Measurements from ENCODE around the gene SRPRB.

The SRPRB gene

GRCh38 chr3:133859381-133860234 lies 54.0 kb downstream of the SRPRB start:
- peak in 1 of 10 donors; percentile 18 for DNase-seq
- intact Hi-C loops (cut with DNase I) = no loop called here

DNA sequence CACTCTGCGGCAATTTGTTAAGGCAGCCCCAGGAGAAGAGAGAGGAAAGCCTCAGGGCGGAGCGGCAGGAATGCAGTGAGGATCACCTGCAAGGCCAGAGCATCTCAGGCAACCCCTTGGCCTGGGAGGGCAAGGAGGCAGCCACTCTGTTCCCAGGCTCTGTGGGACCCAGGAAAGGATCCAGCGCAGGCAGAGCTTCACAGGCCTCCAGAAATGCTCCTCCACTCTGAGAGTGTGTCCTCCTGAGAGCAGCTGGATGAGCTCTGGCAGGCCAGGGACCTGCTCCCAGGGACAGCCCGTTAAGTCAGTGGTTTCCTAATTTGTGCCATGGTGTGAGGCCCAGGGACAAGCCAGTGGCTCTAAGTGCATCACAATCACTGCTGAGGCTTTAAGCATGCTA lies 54.9 kb downstream of the SRPRB start:
- DNase-seq = peak in 1 of 10 donors; percentile 49
- intact Hi-C loops (cut with DNase I) = no loop called here

- intact Hi-C loops (cut with DNase I) = no loop called here
- DNase-seq = peak in 1 of 10 donors; percentile 60
These were observed 56.5 kb downstream of the SRPRB start for GRCh38 chr3:133862161-133862560.

DNA sequence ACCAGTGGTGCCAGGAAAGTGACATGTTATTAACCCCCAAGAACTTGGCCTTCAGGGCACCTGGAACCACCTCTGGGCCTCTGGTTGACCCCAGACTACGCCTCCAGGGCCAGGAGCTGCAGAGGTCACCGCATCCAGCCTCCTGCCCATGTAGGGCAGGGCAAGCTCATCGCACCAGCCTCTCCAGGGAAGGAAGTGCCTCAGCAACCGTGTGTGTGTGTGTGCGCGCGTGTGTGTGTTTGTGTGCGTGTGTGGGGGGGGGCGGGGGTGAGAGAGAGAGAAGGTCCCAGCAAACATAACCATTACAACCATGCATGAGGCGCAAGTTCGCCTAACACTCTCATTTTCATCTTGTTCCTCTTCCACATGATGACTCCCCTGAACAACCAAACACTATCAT lies 58.3 kb downstream of the SRPRB start:
- peak in 1 of 10 donors; percentile 57 for DNase-seq
- intact Hi-C loops (cut with DNase I) = no loop called here

- intact Hi-C loops (cut with DNase I) = no loop called here
- DNase-seq = peak in 1 of 10 donors; percentile 53
These were observed 59.0 kb downstream of the SRPRB start for GRCh38 chr3:133864616-133865015.

GRCh38 chr3:133865136-133865855 lies 59.7 kb downstream of the SRPRB start:
- peak in 1 of 10 donors; percentile 25 for DNase-seq
- intact Hi-C loops (cut with DNase I) = no loop called here

DNA sequence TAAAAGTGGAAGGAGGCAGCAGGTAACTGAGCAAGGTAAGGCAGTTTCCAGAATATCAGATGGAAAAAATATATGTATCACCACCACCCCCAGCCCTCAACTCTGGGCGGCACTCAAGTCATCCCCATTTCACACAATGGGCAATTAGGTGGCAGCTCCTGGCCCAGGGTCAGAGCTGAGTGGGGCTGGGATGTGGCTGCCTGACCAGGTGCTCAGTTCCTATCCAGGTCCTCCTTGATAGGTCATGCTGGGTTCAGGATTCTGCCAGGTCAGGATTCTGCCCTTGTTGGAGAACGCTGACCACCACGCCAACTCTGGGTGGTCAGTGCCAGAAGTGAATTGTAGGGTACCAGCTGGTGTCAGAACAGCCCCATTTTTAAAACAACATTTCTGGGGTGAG lies 60.5 kb downstream of the SRPRB start:
- intact Hi-C loops (cut with DNase I) = no loop called here
- DNase-seq = peak in 1 of 10 donors; percentile 41

GRCh38 chr3:133868186-133868585 lies 62.6 kb downstream of the SRPRB start:
- intact Hi-C loops (cut with DNase I) = no loop called here

DNA sequence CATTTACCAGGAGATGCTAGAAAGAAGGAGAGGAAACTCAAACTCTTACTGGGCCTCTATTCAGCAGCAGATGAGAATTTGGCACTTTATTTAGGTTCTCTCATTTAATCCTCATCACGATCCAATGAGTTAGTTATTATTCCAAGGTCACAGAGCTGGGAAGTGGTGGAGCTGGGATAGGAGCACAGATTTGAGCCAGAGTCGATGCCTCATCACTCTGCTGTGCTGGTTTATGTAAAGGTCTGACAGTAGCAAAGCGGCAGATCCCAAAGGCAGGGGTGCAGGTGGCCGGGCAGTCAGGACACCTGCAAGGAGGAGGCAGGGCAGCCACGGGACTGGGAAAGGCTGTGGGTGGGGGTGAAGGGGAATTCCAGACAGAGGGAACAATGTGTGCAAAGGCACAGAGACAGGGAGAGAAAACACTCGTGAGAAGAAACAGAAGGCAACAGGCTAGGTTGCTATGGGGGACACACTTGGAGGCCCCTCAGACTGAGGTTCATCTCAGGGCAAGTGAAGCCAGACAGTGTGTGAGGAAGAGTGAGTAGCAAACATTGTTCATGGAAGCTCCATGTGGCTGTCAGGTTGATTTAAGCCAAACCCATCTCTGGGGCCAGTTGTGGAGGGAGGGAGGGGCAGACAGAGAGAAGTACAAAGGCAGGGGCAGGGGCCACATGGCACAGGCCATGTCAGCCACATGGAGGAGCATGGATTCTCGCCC lies 63.3 kb downstream of the SRPRB start:
- intact Hi-C loops (cut with DNase I) = no loop called here
- peak in 1 of 10 donors; percentile 82 for DNase-seq

More at GRCh38 chr3:133868186-133868585, 62.6 kb downstream of the SRPRB start:
- DNase-seq = peak in 1 of 10 donors; percentile 59

GRCh38 chr3:133869586-133869985 lies 64.0 kb downstream of the SRPRB start:
- intact Hi-C loops (cut with DNase I) = no loop called here
- DNase-seq = peak in 1 of 10 donors; percentile 77

DNA sequence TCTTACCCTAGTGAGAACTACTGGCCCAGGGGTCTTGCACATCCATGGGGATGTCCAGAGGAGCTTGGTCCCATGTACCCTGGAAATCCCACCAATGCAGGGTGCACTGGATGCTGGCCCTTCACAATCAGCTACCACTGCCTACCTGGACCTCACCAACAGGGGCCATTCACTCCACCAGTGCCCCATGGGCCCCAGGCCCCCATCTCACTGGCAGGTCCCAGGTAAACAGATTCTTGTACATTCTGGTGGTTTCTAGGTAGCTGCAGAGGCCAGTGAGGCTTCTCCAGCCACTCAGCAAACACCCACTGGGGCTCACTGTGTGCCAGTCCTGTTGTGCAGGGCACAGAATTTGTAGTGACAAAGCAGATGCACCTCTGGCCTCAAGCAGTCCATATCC lies 65.2 kb downstream of the SRPRB start:
- peak in 1 of 10 donors; percentile 26 for DNase-seq
- intact Hi-C loops (cut with DNase I) = no loop called here
